Measurements from ENCODE around the gene GSN.

GSN gene

DNA sequence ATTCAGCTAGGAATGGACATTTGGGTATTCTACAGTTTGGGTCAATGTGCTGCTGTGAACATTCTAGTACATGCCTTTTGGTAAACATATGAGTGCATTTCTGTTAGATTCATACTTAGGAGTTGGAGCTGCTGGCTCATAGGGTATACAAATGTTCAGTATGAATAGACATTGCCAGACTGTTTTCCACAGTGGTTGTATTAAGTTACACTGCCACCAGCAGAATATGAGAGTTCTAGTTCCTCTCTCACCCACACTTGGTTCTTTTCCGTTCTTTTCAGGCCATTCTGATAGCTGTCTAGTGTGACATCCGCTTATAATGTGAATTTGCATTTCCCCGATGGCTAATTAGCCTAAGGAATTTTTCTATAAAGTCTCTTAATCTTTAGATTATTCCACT, 77.1 kb downstream of the GSN start:
- H3K4me3 ChIP-seq = no peak overlapping the region
- TF ChIP-seq, protein P1, sequence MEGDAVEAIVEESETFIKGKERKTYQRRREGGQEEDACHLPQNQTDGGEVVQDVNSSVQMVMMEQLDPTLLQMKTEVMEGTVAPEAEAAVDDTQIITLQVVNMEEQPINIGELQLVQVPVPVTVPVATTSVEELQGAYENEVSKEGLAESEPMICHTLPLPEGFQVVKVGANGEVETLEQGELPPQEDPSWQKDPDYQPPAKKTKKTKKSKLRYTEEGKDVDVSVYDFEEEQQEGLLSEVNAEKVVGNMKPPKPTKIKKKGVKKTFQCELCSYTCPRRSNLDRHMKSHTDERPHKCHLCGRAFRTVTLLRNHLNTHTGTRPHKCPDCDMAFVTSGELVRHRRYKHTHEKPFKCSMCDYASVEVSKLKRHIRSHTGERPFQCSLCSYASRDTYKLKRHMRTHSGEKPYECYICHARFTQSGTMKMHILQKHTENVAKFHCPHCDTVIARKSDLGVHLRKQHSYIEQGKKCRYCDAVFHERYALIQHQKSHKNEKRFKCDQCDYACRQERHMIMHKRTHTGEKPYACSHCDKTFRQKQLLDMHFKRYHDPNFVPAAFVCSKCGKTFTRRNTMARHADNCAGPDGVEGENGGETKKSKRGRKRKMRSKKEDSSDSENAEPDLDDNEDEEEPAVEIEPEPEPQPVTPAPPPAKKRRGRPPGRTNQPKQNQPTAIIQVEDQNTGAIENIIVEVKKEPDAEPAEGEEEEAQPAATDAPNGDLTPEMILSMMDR (IDR thresholded peaks at IDR 0.05) = no peak
- H3K27ac ChIP-seq = no peak overlapping the region
- no peak for DNase-seq (ENCODE audit: low spot score)

DNA sequence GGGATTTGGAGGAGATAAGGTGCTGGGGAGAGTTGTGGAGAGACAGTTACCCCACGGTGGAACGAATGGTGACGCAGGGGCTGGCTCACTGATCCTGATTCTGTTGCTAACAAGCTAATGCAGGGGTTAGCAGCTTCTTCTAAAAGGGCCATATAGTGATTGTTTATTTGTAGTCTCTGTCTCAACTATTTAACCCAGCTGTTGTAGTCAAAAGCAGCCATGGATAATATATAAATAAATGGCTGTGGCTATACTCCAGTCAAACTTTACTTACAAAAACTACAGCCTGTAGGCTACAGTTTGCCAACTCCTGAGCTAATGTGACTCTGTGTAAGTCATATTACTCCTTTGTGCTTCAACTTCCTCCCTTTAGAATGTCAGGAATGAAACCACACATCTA, 80.3 kb downstream of the GSN start:
- Histone ChIP-seq H3K4me3 (no peak overlapping the region), H3K27ac (peak overlapping the region; percentile 13 to 39)
- TF ChIP-seq, protein P1 (IDR thresholded peaks at IDR 0.05) = no peak
- no peak for DNase-seq (ENCODE audit: low spot score)

DNA sequence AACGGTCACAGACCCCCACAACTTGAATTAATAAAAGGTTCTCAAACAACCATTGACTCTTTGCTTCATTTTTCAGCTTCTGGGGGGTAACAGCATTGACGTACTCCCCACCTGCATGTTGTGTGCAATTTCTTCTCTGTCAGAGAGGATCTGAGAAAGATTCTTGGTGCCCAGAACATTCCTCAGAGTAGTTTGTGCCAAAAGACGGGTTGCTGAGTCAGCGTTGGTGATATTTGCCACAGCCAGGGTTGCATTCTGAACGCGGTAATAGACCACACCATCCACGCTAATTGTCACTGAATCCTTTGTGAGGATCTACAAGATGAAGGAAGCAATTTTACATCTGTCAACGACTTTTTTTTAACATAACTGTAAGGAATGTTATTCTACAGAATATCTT, 81.0 kb downstream of the GSN start:
- H3K27ac ChIP-seq = peak overlapping the region; percentile 18 to 26
- no peak for DNase-seq (ENCODE audit: low spot score)
- TF ChIP-seq, protein P1 (IDR thresholded peaks at IDR 0.05) = no peak
- H3K4me3 ChIP-seq = no peak overlapping the region

DNA sequence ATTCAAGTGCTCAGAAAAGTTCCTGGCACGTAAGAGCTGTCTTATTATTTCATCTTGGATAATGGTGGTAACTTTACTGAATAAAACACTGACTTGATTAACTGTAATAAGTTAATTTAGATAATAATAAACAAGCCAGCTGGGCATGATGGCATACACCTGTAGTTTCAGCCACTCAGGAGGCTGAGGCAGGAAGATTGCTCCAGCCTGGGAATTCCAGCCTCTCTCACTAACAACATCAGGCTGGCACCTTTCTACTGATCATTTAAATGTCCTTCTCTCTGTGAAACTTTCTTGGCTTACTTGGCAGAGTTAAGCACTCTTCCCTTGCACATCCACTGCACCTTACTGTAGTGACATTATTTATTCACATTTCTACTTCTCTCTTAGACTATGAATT, 82.1 kb downstream of the GSN start:
- Histone ChIP-seq H3K27ac (peak overlapping the region; percentile 72 to 84), H3K4me3 (no peak overlapping the region)
- TF ChIP-seq, protein P1 (IDR thresholded peaks at IDR 0.05) = no peak
- no peak for DNase-seq (ENCODE audit: low spot score)

DNA sequence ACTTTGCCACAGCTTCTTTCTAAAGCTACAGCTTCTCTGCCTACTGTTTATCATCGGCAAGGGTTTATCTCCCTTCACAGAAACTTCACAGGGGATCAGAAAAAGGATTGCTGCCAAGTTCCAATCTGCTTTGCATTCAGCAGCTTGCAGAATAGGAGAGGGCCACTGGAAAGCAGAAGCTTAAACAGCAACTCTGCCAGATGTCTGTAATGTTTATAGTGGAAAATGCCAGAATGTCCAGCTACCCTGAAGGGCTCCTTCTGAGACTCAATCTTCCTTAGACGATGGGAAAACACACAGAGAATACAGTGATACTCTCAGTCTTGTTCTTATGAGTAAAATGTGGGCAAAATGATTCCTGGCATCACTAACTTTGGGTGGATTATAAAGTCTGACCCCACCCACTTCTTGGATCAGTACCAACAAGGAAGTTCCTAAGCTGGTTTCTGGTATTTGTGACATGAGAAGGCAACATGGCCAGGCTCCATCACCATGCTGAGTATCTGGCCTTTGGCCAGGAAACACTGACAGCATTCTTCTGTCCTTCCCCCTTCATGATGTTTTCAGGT, 83.1 kb downstream of the GSN start:
- Histone ChIP-seq H3K27ac (peak overlapping the region; percentile 72 to 84), H3K4me3 (peak overlapping the region; percentile 19)
- DNase-seq (ENCODE audit: low spot score) = no peak
- TF ChIP-seq, protein P1 (IDR thresholded peaks at IDR 0.05) = no peak

DNA sequence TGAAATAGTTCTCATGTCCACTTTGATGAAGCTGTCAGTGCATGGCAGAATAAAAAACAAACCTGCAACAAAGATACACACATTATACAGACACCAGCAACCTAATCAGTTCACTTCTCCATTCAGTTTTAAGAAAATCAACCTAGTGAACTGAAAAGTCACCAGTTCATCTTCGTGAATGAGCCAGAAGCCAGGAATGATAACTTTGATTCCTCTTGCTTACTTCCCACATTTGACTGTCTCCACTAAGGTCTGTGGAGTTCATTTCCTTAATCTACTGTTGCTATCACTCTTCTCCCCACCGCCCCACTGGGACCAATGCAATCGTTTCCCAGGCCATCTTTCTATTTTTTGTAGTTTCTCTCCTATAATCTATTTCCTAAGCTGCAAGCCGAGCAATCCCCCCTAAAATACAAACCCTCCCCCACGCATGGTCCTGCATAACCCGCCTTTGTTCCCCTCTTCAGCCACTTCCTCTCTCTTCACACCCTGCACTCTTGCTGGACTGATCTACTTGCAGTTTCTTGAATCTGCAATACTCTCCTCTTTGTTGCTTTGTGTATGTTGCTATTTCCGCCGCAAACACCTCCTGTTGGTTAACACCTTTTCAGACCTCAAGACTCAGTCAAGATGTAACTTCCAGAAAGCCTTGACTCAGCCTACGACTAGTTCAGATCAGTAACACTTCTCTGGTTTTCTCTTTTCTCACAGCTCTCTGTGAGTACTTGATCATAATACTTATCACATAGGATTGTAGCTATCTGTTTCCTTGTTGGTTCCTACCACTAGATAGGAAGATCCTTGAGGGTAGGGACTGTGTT, 85.5 kb downstream of the GSN start:
- TF ChIP-seq, protein P1 (IDR thresholded peaks at IDR 0.05) = no peak
- no peak for DNase-seq (ENCODE audit: low spot score)
- Histone ChIP-seq H3K4me3 (no peak overlapping the region), H3K27ac (peak overlapping the region; percentile 13 to 22)

DNA sequence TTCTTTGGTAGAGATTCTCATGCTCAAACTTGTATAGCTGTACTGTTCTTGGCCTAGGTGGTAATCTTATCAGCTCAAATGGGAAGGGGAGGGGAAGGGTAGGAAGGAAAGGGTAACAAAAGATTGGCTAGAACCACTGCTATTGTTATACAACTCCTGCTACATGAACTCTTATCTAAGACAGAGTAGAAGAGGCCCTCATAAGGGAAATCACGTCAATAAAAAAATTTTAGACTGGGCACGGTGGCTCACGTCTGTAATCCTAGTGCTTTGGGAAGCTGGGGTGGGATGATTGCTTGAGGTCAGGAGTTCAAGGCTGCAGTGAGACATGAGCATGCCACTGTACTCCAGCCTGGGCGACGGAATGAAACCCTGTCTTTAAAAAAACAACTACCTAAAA, 86.2 kb downstream of the GSN start:
- peak overlapping the region; percentile 13 to 22 for H3K27ac ChIP-seq
- no peak overlapping the region for H3K4me3 ChIP-seq
- no peak for DNase-seq (ENCODE audit: low spot score)
- TF ChIP-seq, protein P1 (IDR thresholded peaks at IDR 0.05) = no peak

Measured in coronary artery (tissue), 2 donors.